CD4-positive, alpha-beta T cell treated with Interleukin-6 at 100 ng/mL for 8 hours (primary cell): Measurements from ENCODE around the gene NAPA.

ENCODE experiments used
- DNase-seq: peaks from one replicate; pipeline ENCODE4 v3.0.0-alpha.2; 2020; ENCODE audit warnings: mixed read lengths, low spot score

The NAPA gene

GRCh38 chr19:47521473-47522180 lies 6.8 kb upstream of the NAPA start:
- DNase-seq: no peak

- no peak for DNase-seq
Observed at GRCh38 chr19:47520839-47521238, 6.0 kb upstream of the NAPA start.

DNA sequence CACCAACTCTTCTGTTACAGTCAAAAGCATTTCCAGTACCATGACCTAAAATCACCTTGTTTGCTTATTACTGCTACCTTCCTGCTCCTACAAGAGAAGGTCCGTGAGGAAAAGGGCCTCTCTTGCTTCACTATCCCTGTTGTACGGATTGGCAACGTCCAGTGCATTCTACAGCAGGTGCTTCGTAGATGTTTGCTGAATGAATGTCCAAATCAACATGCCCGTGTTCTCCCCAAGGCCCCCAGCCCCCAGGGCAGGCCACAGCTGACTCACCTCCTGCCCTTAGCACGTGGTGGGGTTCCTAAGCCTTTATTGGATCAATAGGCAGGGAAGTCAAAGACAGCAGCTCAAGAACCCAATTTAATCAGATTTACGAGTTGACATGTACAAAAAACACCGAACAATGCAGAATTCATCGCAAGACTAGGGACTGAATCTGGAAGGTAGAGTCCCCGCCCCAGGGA lies 5.5 kb upstream of the NAPA start:
- DNase-seq: no peak

- DNase-seq: no peak
Observed at GRCh38 chr19:47518854-47519253, 4.0 kb upstream of the NAPA start.

DNA sequence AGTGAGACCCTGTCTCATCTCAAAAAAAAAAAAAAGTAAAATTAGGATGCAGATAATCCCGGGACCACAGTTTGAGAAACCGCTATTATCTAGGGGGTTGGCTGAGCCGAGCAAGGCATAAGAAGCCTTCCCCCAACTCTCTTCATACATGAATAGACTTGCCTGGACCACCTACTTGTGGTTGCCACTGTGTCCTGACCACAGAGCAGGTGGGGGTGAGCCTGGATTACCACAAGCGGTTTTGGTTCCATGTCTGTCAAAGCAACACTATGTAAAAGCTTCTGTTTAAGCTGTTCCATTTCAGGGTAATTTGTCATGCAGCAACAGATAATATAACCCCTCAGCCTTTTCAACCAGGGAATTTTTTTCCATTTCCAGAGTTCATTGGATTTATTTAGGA lies 3.3 kb upstream of the NAPA start:
- DNase-seq: peak; percentile 36

- no peak for DNase-seq
Observed at GRCh38 chr19:47514151-47514868, 553 bp downstream of the NAPA start.

DNA sequence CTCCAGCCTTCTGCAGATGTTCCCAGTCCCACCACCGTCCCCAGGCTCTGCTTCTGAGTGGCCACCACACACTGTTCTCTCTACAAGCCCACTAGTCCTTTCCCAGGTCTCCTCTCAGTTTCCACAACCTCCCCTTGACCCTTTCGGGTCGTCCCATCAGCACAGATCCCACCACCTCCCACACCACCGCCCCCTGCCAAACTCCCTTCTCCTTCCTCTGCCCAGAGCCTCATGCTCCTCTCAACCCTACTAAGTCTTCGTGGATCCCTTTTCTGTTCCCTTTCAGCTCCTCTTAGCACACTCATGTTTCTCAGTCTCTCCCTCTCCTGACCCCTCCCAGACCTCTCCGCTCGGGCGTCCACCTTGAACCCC lies 1.9 kb downstream of the NAPA start:
- no peak for DNase-seq

- DNase-seq: no peak
Observed at GRCh38 chr19:47512183-47512947, 2.5 kb downstream of the NAPA start.

DNA sequence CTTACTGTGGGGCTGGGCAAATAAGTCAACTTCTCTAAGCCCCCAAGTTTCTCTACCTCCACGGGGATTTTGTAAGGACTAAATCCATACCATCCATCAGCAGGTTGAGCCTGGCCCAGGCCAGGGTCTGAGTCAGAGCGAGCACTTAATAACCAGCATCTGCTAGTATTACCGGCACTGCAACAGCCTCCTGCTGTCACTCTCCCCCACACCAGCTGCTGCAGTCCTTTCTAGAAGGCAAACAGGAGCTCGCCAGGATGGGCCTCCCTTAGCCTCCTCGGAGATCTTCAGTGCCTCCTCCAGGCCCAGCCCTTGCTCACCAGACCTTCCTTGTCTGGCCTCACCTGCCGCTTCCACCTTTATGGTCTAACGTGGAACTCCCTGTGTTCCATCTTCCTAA lies 3.2 kb downstream of the NAPA start:
- no peak for DNase-seq

- no peak for DNase-seq
Observed at GRCh38 chr19:47511128-47511517, 3.7 kb downstream of the NAPA start.

GRCh38 chr19:47510516-47511127 lies 4.2 kb downstream of the NAPA start:
- no peak for DNase-seq

- no peak for DNase-seq
Observed at GRCh38 chr19:47509973-47510372, 4.9 kb downstream of the NAPA start.

- DNase-seq: no peak
Observed at GRCh38 chr19:47509170-47509847, 5.6 kb downstream of the NAPA start.

- no peak for DNase-seq
Observed at GRCh38 chr19:47508721-47509120, 6.1 kb downstream of the NAPA start.

- DNase-seq: no peak
Observed at GRCh38 chr19:47507924-47508553, 6.8 kb downstream of the NAPA start.

GRCh38 chr19:47507012-47507411 lies 7.9 kb downstream of the NAPA start:
- DNase-seq: no peak

DNA sequence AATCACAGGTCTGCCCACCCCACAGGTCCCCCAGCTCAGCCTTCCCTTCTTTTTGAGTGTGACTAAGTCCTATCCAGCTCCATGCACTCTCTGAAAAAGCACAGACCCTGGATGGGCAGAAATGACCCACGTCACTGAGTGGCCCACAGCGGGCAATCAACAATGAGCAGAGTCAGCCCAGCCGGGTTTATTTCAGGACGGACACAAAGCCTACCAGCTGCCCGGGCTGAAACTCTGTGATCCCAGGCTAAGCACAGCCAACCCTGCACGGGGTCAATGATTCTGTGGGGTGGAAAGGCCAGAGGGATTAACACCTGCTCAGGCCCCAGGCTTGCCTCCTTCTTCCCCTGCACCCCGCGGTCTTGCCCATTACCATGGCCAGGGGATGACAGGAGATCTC lies 8.4 kb downstream of the NAPA start:
- DNase-seq: no peak

DNA sequence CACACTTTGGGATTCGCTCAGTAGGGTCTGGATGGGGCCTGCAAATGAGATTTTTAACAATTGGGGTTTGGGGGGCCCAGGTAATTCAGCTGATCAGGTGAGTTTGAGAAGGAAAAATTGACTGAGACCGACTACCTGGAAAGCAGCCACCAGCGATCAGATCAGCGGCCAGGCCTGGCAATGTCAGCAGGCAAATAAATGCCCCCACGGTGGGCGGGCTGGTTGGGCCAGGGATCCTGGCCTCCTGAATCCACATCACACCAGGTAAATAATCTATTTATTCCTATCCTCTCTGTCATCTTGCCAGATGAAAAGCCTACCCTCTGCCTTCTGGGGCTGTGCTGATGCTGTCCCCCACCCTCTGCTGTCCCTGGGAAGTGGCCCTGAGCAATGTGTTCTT lies 9.4 kb downstream of the NAPA start:
- DNase-seq: no peak

- DNase-seq: no peak
Observed at GRCh38 chr19:47503826-47504150, 11.1 kb downstream of the NAPA start.

DNA sequence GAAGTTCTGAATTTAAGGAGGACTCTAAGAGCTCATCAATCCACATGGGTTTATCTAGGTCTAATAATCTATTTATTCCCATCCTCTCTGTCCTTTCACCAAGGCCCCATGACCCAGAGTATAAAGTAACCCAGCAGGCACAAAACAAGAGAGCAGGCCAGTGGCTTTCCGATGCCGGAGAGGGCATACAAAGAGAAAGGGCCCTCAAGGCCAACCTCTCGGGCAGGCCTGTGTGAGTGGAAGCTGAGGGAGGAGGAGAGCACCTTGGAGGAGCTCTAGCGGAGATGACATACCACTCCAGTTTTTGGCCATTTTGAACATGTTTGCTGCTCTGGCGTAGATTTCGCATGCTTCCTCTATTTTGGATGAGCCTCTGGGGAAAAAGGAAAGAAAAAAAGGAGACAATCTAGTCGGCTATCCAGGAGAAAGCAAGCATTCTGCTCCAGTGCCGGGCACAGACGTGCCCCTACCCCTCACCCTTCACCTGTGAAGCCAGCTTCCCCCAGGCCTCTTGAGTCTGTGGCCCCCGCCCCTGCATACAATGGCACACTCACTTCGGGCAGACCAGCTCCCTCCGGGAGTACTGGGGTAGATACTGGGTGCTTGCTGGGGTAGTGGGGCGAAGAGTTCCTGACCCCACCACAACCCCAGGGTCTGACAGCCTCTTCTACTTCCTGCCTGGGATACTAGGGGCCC lies 11.6 kb downstream of the NAPA start:
- no peak for DNase-seq
